ENCODE results near the gene SNED1.
A peak's percentile ranks its signal among the peaks of the same experiment; 100 is the strongest.

SNED1 gene

DNA sequence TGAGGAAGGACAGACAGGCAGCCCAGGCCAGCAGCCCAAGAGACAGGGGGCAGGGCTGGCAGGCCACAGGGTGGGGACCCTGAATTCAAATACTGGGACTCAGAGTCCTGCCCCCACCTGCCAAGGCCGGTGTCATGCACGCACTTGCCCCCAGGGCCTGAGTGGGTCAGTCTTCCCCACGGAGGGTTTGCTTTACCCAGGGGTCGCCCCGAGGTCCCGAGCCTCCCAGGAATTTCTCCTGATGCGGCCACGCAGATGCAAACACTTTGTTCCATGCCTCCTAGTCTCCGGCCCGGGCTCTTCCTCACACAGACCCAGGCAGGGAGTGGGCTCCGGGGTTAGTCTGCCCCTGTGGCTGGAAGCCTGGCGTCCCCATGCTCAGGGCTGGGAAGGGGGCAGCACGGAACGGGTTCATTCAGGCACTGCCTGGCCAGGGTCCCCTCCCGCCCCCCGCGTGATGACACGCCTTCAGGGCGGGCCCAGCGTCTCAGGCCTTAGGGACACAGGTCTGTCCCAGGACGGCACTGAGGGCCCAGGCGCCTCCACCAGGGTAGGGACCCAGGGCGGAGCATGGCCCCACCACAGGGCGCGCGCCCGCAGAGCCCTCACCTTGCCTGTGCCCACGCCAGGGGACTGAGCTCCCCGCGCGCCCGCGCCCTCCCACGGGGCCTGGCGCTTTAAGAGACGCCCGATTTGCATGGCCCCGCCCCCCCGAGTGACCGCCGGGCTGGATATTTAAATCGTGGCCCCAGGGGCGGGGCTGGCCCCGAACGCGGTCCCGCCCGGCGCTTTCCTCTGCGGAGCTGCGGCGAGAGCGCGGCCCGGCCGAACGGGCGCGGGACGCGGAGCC is at the start of gene SNED1:
SNED1 (plus strand) TSS at position 763 of the 850 bp plus-strand sequence. CDS start 220 bp downstream, outside the sequence.
- DNase-seq, result peak; percentile 83

DNA sequence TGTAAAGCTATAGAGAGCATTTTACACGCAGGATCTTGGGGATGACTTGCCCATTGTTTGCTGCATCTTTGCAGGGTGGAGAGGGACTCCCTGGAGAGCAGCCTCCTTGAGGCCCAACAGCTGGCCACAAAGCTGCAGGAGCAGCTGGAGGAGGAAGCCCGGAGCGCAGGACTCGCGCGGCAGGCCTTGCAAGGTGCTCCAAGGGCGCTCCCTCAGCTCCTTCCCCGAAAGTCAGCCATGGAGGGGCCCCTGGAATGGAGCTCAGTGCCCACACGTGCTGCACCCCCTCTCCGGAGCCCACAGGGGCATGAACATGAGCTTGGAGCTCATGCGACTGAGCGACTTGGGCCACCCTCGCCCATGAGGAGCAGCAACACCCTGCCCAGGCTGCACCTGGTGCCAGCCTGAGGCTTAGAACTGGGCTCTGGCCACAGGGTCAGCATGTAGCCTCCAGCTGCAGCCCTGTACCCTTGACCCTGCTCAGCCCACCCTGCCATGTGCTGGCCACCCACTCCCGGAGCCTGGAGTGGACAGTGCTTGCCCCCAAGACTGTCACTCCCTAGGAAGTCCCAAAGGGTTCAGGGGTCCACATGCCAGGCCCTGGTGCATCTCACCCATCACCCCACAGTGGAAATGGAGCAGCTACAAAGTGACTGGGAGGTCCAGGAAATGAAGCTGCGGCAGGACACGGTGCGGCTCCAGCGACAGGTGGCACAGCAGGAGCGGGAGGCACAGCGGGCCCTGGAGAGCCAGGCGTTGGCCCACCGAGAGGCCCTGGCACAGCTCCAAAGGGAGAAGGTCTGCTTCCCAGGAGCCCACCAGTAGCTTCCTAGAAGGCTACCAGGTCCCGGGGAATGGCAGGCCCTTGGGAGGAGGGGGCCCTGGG is 49.3 kb upstream of the SNED1 start:
- no peak for DNase-seq

DNA sequence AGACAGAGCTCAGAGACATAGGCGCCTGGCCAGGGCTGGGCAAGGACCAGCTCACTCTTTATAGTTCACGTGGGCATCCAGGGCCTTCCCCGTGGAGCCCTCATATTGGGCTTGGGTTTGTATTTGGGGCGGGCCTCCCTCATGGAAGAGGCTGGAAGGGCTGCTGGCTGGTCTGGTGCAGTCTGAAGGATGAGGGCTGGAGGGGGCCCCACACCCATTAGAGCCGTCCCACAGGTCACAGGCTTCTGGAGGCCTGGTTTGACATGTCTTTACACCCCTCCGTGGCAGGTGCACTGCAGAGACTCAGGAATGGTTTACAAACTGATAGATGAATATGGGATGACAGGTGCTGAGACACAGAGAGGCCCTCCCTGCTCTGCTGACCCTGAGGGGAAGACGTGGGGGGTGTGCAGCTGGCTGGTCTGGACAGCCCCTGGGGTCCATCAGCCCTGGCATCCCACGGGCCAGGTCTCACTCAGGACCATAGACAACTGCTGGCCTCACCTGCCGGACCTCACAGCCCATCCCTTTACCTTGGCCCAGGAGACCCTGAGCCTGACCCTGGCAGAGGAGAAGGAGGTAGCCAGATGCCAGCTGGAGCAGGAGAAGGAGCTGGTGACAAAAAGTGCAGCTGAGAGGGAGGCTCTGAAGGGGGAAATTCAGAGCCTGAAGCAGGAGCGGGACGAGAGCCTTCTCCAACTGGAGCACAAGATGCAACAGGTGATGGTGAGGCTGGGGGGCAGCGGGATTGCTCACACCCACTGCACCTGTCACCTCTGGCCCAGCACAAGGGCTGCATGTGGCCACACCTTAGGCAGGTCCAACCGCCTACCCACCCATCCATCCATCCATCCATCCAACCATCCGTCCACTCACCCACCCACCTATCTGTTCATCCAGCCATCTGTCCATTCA is 48.4 kb upstream of the SNED1 start:
- no peak for DNase-seq

DNA sequence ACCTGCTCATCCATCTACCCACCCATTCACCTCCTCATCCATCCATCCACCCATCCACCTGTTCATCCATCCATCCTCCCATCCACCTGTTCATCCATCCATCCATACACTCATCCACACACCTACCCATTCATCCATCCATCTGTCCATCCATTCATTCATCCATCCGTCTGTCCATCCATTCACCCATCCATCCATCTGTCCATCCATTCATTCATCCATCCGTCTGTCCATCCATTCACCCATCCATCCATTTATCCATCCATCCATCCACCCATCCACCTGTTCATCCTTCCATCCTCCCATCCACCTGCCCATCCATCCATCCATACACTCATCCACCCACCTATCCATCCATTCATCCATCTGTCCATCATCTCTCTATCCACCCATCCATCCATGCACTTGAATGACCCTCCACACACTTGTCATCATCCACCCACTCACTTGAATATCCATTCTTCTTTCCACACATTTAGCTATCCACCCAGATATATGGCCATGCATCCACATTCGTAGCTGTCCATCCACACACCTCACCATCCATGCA is 47.3 kb upstream of the SNED1 start:
- no peak for DNase-seq

DNA sequence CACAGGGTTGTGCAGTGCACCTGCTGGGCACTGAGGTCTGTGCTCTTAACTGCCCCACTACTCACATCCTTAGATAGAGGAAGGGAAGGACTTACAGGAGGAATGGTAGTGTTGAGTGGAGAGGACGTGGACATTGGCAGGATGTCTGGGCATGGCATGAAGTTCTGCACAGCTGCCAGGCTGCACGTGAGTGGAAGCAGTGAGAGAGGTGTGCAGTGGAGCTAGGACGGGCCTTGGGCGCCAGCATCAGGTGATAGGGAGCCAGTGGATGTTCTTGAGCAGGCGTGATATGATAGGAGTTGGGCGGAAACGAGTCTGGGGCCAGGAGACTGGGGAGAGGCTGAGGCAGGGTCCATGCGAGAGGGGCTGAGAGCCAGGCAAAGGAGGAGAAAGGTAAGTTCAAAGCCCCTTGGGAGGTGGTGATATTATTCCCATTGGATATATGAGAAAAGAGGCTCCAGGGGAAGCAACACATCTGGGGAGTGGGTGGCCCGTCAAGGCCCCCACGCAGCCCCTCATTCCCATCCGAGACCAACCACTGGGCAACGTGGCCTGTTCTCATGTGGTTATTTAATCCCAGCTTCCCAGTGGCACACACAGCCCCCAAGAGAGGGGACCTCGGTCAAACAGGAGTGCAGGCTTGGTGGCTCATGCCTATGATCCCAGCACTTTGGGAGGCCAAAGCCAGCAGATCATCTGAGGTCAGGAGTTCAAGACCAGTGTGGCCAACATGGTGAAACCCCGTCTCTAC is 45.7 kb upstream of the SNED1 start:
- no peak for DNase-seq

DNA sequence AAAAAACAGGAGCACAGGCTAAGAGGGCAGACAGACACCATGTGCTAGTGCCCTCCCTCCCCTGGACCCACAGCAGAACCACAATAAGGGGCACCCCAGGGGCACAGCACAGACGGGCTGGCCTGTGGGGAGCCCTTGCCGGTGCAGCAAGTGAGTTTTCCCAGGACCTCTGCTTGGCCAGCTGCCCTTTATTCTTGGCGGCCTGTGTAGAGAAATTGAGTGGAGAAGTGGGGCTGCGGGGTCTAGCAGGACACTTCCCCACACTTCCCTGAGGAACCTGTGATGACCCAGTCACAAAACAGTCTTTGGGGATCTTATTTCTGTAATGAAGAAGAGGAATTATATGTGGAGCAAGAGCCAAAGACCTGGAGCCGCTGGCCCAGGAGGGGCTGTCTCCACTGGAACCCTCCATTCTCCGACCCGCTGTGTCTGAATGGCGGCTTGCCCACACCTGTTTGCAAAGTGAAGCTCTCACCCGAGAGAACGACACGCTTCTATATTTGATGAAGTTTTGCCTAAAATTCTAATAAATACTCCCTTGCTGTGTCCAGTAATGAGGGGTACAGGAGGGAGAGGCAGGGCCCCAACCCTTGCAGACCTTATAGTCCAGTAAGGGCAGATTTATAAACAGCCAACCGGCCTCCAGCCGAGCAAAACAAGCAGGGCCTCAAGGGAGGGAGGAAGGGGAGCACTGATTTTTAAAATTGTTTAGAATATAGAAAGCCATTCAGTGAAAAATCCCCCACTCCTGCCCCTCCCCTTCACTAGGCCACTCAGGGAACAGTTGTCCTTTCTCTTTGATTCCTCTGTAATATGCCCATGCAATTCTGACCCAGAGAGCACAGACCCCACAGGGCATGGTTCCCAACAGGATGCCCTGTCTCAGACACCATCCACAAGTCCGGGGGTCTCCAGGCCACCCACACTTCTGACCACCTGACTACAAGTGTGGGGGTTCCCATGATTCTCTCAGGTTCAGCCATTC is 44.7 kb upstream of the SNED1 start:
- DNase-seq, result no peak

DNA sequence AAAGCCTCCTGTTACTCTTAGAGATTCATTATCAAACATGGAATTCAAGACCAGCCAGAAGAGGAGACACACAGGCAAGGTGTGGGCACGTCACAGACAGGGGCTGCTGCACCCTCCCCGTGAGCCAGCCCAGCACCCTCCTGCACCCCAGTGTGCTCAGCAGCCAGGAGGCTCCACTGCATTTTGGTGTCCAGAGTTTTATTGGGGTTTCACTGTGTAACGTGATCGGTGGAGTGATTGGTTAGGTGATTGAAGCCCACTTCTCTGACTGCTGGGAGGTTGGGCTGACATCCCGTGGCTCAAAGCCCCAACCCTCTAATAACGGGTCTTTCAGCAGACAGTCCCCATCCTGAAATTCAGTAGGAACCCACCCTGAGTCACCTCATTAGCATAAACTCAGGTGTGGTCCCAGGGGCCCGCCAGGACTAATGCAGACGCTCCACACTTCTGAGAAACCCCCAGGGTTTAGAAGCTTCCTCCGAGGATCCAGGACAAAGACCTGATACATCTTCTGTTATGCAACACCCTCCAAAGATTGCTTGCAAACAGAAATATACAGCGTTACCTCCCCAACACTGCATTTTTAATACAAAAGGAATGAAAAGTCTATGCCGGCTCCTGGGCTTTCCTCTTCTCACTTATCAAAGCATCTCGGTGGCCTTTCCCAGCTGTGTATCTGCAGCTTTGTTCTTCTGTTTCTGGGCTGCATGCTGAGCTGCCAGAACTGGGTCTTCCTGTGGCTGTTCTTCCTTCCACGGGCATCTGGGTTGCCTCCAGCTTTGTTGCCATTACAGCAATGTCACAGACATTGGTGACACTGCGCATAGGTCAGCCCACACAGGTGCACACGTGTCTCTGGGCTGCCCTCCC is 43.7 kb upstream of the SNED1 start:
- DNase-seq, result no peak

DNA sequence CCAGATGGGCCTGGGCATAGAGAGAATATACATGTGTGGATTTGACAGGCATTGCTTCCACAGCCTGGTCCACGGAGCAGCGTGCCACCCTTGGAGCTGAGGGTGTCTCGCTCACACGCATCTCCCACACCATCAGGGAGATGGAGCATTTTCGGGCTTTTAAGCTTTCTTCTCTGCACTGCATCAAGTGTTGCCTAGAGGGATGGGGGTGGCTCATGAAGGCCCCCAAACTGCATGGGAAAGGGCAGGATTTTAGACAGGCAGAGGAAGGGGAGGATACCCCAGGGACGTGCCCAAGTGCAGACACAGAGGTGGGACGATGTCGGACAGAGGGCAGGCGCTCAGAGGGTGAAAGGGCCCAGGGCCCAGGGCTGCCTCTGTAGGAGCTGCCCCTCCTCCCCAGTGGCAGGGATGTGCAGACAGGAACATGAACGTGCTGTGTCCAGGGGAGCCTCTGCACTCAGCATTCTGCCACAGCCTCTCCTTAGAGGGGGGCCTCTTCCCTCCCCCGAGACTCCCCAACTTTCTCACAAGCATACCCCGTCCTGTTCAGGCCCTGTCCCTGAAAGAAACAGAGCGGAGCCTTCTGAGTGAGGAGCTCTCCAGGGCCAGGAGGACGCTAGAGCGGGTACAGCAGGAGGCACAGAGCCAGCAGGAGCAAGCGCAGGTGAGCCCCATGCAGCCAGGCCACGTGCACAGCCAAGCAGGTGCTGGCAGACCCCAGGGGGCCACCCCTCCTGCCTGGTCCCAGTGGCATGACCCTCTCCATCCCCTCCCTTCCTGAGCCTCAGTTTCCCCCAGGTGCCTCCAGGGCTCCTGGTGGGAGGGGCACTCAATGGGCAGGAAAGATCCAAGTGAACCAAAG is 42.9 kb upstream of the SNED1 start:
- no peak for DNase-seq

DNA sequence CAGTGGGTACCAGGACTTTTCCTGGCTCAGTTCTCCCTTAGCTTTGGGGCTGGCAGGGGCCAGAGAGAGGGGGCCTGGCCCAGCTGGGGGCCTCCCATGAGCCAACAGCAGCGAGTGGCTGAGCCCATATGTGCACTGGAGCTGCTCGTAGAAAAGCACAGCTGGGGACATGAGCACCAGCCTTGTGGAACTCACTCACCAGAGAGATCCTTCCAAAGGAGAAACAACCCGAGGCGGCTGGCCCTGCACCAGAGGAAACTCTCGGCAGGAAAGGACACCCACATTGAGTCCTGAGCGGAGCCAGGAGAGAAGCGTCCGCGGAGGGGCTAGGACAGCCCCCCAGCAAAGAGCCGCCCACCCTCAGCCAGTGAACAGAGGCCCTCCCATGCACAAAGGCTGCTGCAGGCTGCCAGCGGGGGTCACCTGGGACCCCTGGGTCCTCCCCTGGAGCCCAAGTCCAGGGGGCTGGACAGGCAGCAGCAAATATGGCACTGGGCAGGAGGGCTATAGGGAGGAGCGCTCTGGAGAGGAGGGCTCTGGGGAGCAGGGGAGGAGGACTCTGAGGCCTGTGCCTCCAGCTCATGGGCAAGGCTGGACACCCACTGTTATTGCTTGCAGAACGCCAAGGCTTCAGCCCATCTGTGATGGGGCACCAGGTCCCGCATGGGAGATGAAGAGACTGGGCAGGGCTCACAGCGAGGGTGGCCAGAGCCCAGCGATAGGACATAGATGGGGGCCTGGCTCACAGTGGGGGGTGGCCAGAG is 42.1 kb upstream of the SNED1 start:
- DNase-seq, result no peak

DNA sequence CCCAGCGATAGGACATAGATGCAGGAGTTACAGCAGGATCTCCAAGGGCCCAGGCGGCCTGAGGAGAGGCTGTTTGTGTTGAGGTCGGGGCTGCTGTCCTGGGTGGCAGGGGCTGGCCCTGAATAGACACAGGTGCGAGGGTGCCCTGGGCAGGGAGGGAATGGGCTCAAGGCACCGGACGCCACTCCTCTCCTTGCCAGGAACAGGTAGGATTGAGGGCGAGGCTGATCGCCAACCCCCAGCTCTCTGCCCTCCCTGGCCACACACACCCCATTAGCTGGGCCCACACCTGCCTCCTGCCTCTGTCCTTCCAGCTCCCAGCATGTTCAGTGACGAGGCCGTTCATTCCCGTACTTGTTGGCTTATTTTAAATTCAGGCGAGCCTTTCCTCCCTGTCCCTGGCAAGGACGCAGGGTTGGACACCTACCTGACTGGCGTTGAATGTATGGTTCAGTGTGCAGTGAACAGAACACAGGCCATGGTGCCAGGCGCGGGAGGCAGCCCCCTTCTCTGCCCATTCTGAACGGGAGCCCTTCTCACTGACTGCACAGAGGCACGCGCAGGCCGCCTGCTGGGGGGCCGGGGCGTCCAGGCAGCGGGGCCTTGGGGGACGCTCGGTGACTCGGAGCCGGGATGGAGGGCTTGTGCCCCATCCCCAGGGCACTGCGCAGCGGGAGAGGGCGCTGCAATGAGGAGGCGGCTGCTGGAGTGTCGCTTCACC is 41.3 kb upstream of the SNED1 start:
- no peak for DNase-seq

DNA sequence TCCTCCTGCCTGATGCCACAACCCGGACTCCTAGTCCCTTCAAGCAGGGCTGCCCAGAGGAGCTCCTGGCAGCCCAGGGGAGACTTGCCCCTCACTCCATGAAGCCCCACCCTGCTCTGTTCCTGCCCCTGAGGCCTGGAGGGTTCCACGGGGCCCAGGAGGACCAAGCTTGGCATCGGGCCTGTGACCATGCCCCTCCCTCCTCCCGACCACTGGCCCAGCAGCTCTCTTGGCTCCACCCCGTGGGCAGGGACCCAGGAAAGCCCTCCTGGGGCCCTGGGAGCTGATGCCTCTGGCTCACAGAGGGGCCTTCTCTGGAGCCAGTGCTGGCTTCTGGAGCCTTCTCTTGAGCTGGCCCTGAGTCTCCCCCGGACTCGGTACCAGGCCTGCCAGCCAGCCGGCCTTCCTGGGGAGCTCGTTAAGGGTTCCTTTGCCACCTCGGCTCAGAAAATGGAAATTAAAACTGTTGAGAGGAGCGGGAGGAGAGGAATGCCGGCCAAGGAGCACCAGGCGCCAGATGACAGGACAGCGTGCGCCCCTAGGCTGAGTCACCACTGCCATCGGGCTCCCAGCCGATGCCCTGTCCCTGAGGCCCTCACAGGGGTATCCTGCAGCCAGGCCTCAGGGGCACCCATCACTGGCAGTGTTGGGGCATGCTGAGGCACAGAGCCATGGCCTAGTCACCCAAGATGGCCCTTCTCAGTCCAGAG is 40.6 kb upstream of the SNED1 start:
- DNase-seq, result no peak

DNA sequence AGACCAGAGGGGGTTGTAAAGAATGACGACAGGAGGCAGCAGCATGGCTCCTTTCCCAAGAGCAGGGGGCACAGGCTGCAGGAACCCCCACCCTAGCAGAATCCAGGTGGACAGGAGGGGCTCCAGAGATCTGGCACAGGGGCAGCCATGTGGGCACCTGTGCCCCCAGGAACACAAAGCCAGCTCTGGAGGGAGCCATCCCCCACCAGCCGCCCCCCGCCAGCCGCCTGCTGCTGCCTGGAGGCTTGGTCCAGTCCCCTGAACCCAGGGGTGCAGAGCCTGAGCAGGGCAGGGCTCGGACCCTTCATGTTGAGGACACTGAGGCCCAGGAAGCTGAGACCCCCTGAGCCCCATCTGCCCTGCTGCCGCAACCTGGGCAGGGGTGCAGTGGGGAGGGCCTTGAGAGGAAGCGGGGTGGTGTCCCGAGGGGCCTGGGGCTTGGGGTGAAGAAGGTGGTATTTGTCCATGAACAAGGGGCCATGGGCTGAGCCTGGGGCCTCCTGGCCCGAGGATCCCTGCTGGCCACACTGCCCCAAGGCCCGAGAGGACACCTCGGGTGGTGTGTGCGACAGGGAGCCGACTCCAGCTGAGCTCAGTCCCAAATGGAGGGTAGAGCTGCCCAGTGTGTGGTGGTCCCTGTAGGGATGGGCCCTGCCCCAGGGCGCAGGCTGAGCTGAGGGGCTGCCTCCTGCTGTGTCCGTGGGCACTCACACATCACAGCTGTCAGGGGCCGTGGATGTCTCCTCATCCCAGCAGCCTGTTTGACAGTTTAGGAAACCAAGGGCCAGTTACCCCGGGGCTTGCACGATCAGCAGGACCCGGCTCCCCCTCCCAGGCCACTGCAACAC is 39.8 kb upstream of the SNED1 start:
- DNase-seq, result no peak

DNA sequence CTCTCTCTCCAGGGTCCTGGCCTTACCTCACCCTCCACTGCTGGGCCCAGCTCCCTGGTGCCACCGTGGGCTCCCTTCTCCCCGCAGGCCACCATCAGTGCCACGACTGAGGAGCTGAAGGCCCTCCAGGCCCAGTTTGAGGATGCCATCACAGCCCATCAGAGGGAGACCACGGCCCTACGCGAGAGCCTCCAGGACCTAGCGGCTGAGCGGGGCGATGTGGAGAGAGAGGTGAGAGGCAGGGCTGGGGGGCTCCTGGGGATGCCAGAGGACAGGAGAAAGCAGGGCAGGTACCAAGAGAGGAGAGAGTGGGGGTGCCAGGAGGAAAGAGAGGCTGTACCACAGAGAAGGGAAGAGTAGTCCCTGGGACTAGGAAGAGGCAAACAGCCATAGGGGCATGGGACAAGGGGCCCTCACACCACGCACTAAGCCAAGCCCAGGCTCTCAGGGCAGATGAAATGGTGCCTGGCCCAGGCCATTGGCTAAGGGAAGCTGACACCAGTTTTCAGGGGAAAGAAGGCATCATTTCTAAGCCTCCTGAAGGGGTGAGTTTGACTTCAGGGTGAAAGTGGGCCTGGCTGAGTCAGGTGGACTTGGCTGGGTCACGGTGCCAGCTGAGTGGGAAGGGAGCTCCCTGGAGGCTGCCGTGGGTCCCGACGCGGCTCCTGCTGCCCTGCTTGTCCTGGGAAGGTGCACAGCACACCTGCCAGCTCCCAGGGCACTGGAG is 39.0 kb upstream of the SNED1 start:
- no peak for DNase-seq

DNA sequence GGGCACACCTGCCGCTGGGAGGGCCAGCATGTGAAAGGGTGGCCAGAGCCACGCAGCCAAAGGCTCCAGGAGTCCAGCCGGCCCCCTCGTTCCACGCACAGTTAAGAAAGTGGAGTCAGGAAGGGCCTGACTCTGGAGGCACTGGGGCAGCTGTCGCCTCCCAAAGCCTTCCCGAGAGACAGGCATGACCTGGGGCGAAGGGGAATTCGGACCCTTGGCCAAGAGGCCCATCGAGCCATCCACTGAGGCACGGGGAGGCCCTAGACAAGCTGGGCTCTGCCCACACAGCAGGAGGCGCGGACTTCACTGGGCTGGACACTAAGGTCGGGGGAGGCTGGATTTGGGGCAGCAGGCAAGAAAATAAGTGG is 38.5 kb upstream of the SNED1 start:
- no peak for DNase-seq
